Ishikawa (cell line): ENCODE results near the gene DLD.

Experiments
- CEBPB ChIP-seq: IDR thresholded peaks from 2 replicates; pipeline ENCODE4 v1.6.1; 2012
- CREB1 ChIP-seq: IDR thresholded peaks from 2 replicates; pipeline ENCODE4 v1.6.1; 2012; ENCODE audit warnings: low read depth
- EGR1 ChIP-seq: IDR thresholded peaks from 2 replicates; pipeline ENCODE4 v1.6.1; 2012
- EP300 ChIP-seq: IDR thresholded peaks from 2 replicates; pipeline ENCODE4 v1.6.1; 2012; ENCODE audit warnings: borderline replicate concordance
- FOXM1 ChIP-seq: IDR thresholded peaks from 2 replicates; pipeline ENCODE4 v1.6.1; 2012; ENCODE audit warnings: low read depth, borderline replicate concordance
- MAX ChIP-seq: IDR thresholded peaks from 2 replicates; pipeline ENCODE4 v1.6.1; 2012
- NFIC ChIP-seq: IDR thresholded peaks from 2 replicates; pipeline ENCODE4 v1.6.1; 2012
- RAD21 ChIP-seq: IDR thresholded peaks from 2 replicates; pipeline ENCODE4 v1.6.1; 2012; ENCODE audit warnings: low read depth
- REST ChIP-seq: IDR thresholded peaks from 2 replicates; pipeline ENCODE4 v1.6.1; 2012; ENCODE audit warnings: low read depth, mild to moderate bottlenecking
- TAF1 ChIP-seq: IDR thresholded peaks from 2 replicates; pipeline ENCODE4 v1.6.1; 2012; ENCODE audit warnings: low read depth, mild to moderate bottlenecking
- TCF12 ChIP-seq: IDR thresholded peaks from 2 replicates; pipeline ENCODE4 v1.6.1; 2012; ENCODE audit warnings: low read depth
- TEAD4 ChIP-seq: IDR thresholded peaks from 2 replicates; pipeline ENCODE4 v1.6.1; 2012
- USF1 ChIP-seq: IDR thresholded peaks from 2 replicates; pipeline ENCODE4 v1.6.1; 2012
- YY1 ChIP-seq: IDR thresholded peaks from 2 replicates; pipeline ENCODE4 v1.6.1; 2012; ENCODE audit warnings: low read depth
- ZBTB7A ChIP-seq: IDR thresholded peaks from 2 replicates; pipeline ENCODE4 v1.6.1; 2012; ENCODE audit warnings: low read depth

DLD gene

GRCh38 chr7:107938456-107939250 is 47.7 kb downstream of the DLD start:
- TF ChIP-seq FOXM1, result no peak
- TF ChIP-seq MAX, result no peak
- no peak for TF ChIP-seq CEBPB
- TF ChIP-seq EP300, result no peak
- TF ChIP-seq ZBTB7A, result no peak
- no peak for TF ChIP-seq EGR1
- TF ChIP-seq RAD21, result no peak
- no peak for TF ChIP-seq USF1
- TF ChIP-seq TEAD4, result no peak
- TF ChIP-seq CREB1, result no peak
- TF ChIP-seq YY1, result no peak
- TF ChIP-seq TCF12, result no peak
- no peak for TF ChIP-seq NFIC
- no peak for TF ChIP-seq TAF1
- TF ChIP-seq REST, result no peak

GRCh38 chr7:107939573-107940489 is 48.8 kb downstream of the DLD start:
- TF ChIP-seq TCF12, result no peak
- no peak for TF ChIP-seq EP300
- TF ChIP-seq CEBPB, result no peak
- TF ChIP-seq CREB1, result no peak
- no peak for TF ChIP-seq NFIC
- TF ChIP-seq EGR1, result no peak
- TF ChIP-seq TEAD4, result no peak
- no peak for TF ChIP-seq RAD21
- TF ChIP-seq TAF1, result no peak
- no peak for TF ChIP-seq FOXM1
- no peak for TF ChIP-seq MAX
- no peak for TF ChIP-seq USF1
- no peak for TF ChIP-seq YY1
- no peak for TF ChIP-seq REST
- TF ChIP-seq ZBTB7A, result no peak

- TF ChIP-seq TCF12, result no peak
These were observed 50.0 kb downstream of the DLD start for GRCh38 chr7:107940951-107941350.

GRCh38 chr7:107943018-107943417 is 52.0 kb downstream of the DLD start:
- TF ChIP-seq TCF12 (no peak), USF1 (no peak), REST (no peak), YY1 (no peak), EP300 (no peak), MAX (no peak), RAD21 (no peak), CREB1 (no peak), EGR1 (no peak), TEAD4 (no peak), ZBTB7A (no peak), FOXM1 (no peak), CEBPB (no peak), NFIC (no peak)
